ENCODE measurements around the gene STK17A. TPM values are rescaled to one million over a fixed set of nuclear protein-coding genes. Genes with fewer than 3 reads are reported as not detected.
A peak's percentile ranks its signal among the peaks of the same experiment; 100 is the strongest.

STK17A gene
- total RNA-seq, 1 experiment from 2014 or later, result 75.4 TPM

GRCh38 chr7:43666938-43667337 lies 84.0 kb downstream of the STK17A start:
- TF ChIP-seq EZH2 (IDR thresholded peaks at IDR 0.05; ENCODE audit: low read length, unreplicated experiment), result no peak
- no peak for TF ChIP-seq EZH2phosphoT487 (IDR thresholded peaks at IDR 0.05; ENCODE audit: borderline replicate concordance, low read length)
- TF ChIP-seq CTCF (conservative IDR thresholded peaks at IDR 0.05; ENCODE audit: low read depth, low read length), result no peak
- Histone ChIP-seq H3K9me2 (replicated peaks; ENCODE audit: low read length) (no peaks in the 10 kb centered on the region), H2AFZ (ENCODE audit: low read length) (no peak overlapping the region), H3K27ac (ENCODE audit: low read length) (no peak overlapping the region), H3K4me1 (ENCODE audit: insufficient read depth, low read length) (peaks cover 17% of the 10 kb centered on the region), H3K79me2 (ENCODE audit: low read length) (peaks cover 99% of the 10 kb centered on the region), H3K9me3 (ENCODE audit: low read length) (no peaks in the 10 kb centered on the region), H3K4me3 (ENCODE audit: low read length) (no peak overlapping the region), H3K27me3 (ENCODE audit: low read length) (no peaks in the 10 kb centered on the region), H3K4me2 (ENCODE audit: low read length) (0 out of 2 replicates have a peak overlapping the region, but pooled peaks have one; percentile 8), H4K20me1 (ENCODE audit: low read length) (no peaks in the 10 kb centered on the region), H3K36me3 (ENCODE audit: low read depth, low read length) (peaks cover 13% of the 10 kb centered on the region), H3F3A (ENCODE audit: low read length, unreplicated experiment) (no peaks in the 10 kb centered on the region), H3K9ac (ENCODE audit: low read length) (no peak overlapping the region)
- peak; percentile 31 for DNase-seq
- intact Hi-C loops (cut with micrococcal nuclease), result no loop called here
- ChIA-PET CTCF (no interaction called here), POLR2A (ENCODE audit: unreplicated experiment) (no interaction called here)
- no TSS peak for BruUV-seq (replicated peaks)
- no peak for ATAC-seq

- no peaks in the 10 kb centered on the region for H4K20me1 ChIP-seq (ENCODE audit: low read length)
- CTCF ChIA-PET, result no interaction called here
- peak; percentile 38 for DNase-seq
- TF ChIP-seq CTCF (conservative IDR thresholded peaks at IDR 0.05; ENCODE audit: low read depth, low read length) (no peak), EZH2phosphoT487 (IDR thresholded peaks at IDR 0.05; ENCODE audit: borderline replicate concordance, low read length) (no peak), EZH2 (IDR thresholded peaks at IDR 0.05; ENCODE audit: low read length, unreplicated experiment) (no peak)
- H3K36me3 ChIP-seq (ENCODE audit: low read depth, low read length), result peaks cover 13% of the 10 kb centered on the region
- H3K4me1 ChIP-seq (ENCODE audit: insufficient read depth, low read length), result peaks cover 17% of the 10 kb centered on the region
- ATAC-seq, result no peak
- intact Hi-C loops (cut with micrococcal nuclease), result no loop called here
- no peak overlapping the region for H3K4me2 ChIP-seq (ENCODE audit: low read length)
- H3K9me2 ChIP-seq (replicated peaks; ENCODE audit: low read length), result no peaks in the 10 kb centered on the region
- H3K27ac ChIP-seq (ENCODE audit: low read length), result no peak overlapping the region
- H3K4me3 ChIP-seq (ENCODE audit: low read length), result no peak overlapping the region
- peaks cover 100% of the 10 kb centered on the region for H3K79me2 ChIP-seq (ENCODE audit: low read length)
- H3K9ac ChIP-seq (ENCODE audit: low read length), result no peak overlapping the region
- no TSS peak for BruUV-seq (replicated peaks)
- H2AFZ ChIP-seq (ENCODE audit: low read length), result no peak overlapping the region
- H3K9me3 ChIP-seq (ENCODE audit: low read length), result no peaks in the 10 kb centered on the region
- POLR2A ChIA-PET (ENCODE audit: unreplicated experiment), result no interaction called here
- no peaks in the 10 kb centered on the region for H3K27me3 ChIP-seq (ENCODE audit: low read length)
- H3F3A ChIP-seq (ENCODE audit: low read length, unreplicated experiment), result no peaks in the 10 kb centered on the region
Observed at GRCh38 chr7:43668035-43668434, 85.1 kb downstream of the STK17A start.

DNA sequence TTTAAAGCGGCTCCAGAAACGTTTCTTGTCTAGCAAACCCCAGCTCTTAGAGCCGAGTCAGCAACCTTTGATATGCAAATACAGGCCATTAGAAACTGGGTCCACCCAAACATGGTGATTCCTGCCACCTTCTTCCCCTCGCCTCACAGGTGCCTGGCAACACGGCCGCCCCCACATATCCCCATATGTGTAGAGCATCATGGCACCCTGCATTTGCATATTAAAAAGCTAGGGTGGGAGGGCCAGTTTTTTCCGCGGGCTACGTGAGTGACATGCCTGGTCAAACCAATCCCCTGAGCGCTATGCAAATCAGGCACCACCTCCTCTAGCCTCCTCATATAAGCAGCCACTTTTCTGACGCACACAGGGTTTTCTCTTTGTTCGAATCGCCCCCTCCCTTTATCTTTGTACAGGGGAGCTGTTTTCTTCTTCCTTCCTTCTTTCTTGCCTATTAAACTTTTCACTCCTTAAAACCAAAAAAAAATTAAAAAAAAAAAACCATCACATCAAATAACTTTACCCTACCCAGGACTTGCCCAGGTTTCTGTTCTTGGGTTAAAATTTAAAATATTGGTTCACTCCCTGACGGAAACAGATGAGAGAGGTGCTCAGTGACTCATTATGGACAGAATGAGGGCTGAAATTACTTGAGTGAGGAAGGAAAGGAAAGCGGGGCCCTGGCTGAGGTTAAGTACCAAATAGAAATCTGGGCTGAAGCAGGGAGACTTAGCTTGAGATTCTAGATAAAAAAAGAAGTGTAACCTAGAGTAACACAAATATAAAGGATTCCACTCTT lies 86.6 kb downstream of the STK17A start:
- ATAC-seq (no peak), DNase-seq (no peak)
- Histone ChIP-seq H3K79me2 (ENCODE audit: low read length) (peaks cover 99% of the 10 kb centered on the region), H3K27ac (ENCODE audit: low read length) (no peak overlapping the region), H3K4me2 (ENCODE audit: low read length) (no peak overlapping the region), H3K36me3 (ENCODE audit: low read depth, low read length) (peaks cover 8% of the 10 kb centered on the region), H3K9ac (ENCODE audit: low read length) (no peak overlapping the region), H2AFZ (ENCODE audit: low read length) (no peak overlapping the region), H3F3A (ENCODE audit: low read length, unreplicated experiment) (no peaks in the 10 kb centered on the region), H3K27me3 (ENCODE audit: low read length) (no peaks in the 10 kb centered on the region), H3K9me3 (ENCODE audit: low read length) (no peaks in the 10 kb centered on the region), H3K4me1 (ENCODE audit: insufficient read depth, low read length) (peaks cover 25% of the 10 kb centered on the region), H4K20me1 (ENCODE audit: low read length) (no peaks in the 10 kb centered on the region), H3K4me3 (ENCODE audit: low read length) (no peak overlapping the region), H3K9me2 (replicated peaks; ENCODE audit: low read length) (no peaks in the 10 kb centered on the region)
- ChIA-PET POLR2A (ENCODE audit: unreplicated experiment) (no interaction called here), CTCF (no interaction called here)
- intact Hi-C loops (cut with micrococcal nuclease), result no loop called here
- TF ChIP-seq EZH2phosphoT487 (IDR thresholded peaks at IDR 0.05; ENCODE audit: borderline replicate concordance, low read length) (no peak), CTCF (conservative IDR thresholded peaks at IDR 0.05; ENCODE audit: low read depth, low read length) (no peak), EZH2 (IDR thresholded peaks at IDR 0.05; ENCODE audit: low read length, unreplicated experiment) (no peak)
- no TSS peak for BruUV-seq (replicated peaks)

Measured in PC-3 (cell line).